HEK293T (cell line): ENCODE results near the gene BEST2.

ENCODE experiments used
- ARNT ChIP-seq: fragments of 450-650 bp; IDR thresholded peaks from 2 replicates; pipeline ENCODE4 v1.6.1; 2017; ENCODE audit warnings: mild to moderate bottlenecking
- BHLHE40 ChIP-seq: fragments of 450-650 bp; IDR thresholded peaks from 2 replicates; pipeline ENCODE4 v1.6.1; 2016; ENCODE audit warnings: mild to moderate bottlenecking, moderate library complexity, borderline replicate concordance
- CTBP1 ChIP-seq: fragments of 450-650 bp; IDR thresholded peaks from 2 replicates; pipeline ENCODE4 v1.6.1; 2016; ENCODE audit warnings: borderline replicate concordance
- FOXA1 ChIP-seq: fragments of 450-650 bp; IDR thresholded peaks from 2 replicates; pipeline ENCODE4 v1.6.1; 2016; ENCODE audit warnings: mild to moderate bottlenecking
- FOXK2 ChIP-seq: fragments of 450-650 bp; IDR thresholded peaks from 2 replicates; pipeline ENCODE4 v1.6.1; 2016; ENCODE audit warnings: mild to moderate bottlenecking
- FOXM1 ChIP-seq: fragments of 450-650 bp; IDR thresholded peaks from 2 replicates; pipeline ENCODE4 v1.6.1; 2017; ENCODE audit warnings: mild to moderate bottlenecking, borderline replicate concordance
- HDGF ChIP-seq: fragments of 450-650 bp; IDR thresholded peaks from 2 replicates; pipeline ENCODE4 v1.6.1; 2017; ENCODE audit warnings: antibody characterized with exemption, borderline replicate concordance
- L3MBTL2 ChIP-seq: fragments of 450-650 bp; conservative IDR thresholded peaks from 2 replicates; pipeline ENCODE4 v1.6.1; 2016; ENCODE audit warnings: mild to moderate bottlenecking
- NFRKB ChIP-seq: fragments of 450-650 bp; IDR thresholded peaks from 2 replicates; pipeline ENCODE4 v1.6.1; 2016; ENCODE audit warnings: mild to moderate bottlenecking, moderate library complexity
- SP1 ChIP-seq: fragments of 450-650 bp; IDR thresholded peaks from 2 replicates; pipeline ENCODE4 v1.6.1; 2017
- SUZ12 ChIP-seq: fragments of 450-650 bp; IDR thresholded peaks from 2 replicates; pipeline ENCODE4 v1.6.1; 2016; ENCODE audit warnings: mild to moderate bottlenecking
- TARDBP ChIP-seq: fragments of 450-650 bp; IDR thresholded peaks from 2 replicates; pipeline ENCODE4 v1.6.1; 2016

- TF ChIP-seq HDGF (no peak), L3MBTL2 (no peak), FOXM1 (no peak), ARNT (no peak), NFRKB (no peak), SP1 (no peak), FOXK2 (no peak), BHLHE40 (no peak), TARDBP (no peak), SUZ12 (no peak), FOXA1 (no peak), CTBP1 (no peak)
Observed at GRCh38 chr19:12705169-12705568, 46.4 kb upstream of the BEST2 start.
